PFSK-1 (cell line): ENCODE data around the gene RGS19.

Source experiments
- POLR2AphosphoS5 ChIP-seq: IDR thresholded peaks from 2 replicates; pipeline ENCODE4 v1.6.1; 2012; ENCODE audit warnings: low read depth, mild to moderate bottlenecking, control low read depth, low read length, moderate library complexity
- TAF1 ChIP-seq: IDR thresholded peaks from 2 replicates; pipeline ENCODE4 v1.6.1; 2012; ENCODE audit warnings: low read length, control low read depth, borderline replicate concordance; ENCODE audit not compliant: insufficient read depth
- TF ChIP-seq, protein P1 (sequence below), 2 experiments: IDR thresholded peaks; 2 replicates each; pipeline versions ENCODE4 v1.6.1 to v1.8.0; 2011 to 2012; ENCODE audit warnings: low read depth in 2 of 2, low read length in 2 of 2, control low read depth in 1 of 2, inconsistent platforms in 1 of 2, mild to moderate bottlenecking in 1 of 2, moderate library complexity in 1 of 2; ENCODE audit not compliant: insufficient read depth in 1 of 2

DNA sequence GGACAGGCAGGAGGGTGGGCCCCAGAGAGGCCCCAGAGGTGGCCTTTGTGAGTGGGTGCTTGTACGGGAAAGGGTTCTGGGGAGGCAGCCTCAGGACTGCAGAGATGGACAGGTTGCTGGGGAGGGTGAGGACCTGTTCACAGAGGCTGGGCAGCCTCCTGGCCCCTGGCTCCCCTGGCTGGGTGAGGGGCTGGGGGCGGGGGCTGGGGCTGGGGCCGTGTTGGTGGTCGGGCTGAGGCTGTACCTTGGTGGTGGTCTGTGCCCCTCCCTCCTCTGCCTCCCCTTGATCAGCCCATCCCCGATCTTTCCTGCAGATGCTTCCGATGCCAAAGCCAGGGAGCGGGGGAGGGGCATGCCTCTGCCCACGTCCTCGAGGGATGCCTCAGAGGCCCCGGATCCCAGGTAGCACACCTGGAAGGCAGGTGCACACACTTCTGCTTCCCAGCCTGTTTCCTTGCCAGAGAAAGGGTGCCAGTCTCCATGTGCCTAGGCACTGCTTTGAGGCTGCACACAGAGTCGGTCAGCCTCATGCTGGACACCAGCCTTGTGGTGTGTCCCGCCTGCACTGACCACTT is 11.5 kb downstream of the RGS19 start:
- no peak for TF ChIP-seq TAF1
- TF ChIP-seq, protein P1, sequence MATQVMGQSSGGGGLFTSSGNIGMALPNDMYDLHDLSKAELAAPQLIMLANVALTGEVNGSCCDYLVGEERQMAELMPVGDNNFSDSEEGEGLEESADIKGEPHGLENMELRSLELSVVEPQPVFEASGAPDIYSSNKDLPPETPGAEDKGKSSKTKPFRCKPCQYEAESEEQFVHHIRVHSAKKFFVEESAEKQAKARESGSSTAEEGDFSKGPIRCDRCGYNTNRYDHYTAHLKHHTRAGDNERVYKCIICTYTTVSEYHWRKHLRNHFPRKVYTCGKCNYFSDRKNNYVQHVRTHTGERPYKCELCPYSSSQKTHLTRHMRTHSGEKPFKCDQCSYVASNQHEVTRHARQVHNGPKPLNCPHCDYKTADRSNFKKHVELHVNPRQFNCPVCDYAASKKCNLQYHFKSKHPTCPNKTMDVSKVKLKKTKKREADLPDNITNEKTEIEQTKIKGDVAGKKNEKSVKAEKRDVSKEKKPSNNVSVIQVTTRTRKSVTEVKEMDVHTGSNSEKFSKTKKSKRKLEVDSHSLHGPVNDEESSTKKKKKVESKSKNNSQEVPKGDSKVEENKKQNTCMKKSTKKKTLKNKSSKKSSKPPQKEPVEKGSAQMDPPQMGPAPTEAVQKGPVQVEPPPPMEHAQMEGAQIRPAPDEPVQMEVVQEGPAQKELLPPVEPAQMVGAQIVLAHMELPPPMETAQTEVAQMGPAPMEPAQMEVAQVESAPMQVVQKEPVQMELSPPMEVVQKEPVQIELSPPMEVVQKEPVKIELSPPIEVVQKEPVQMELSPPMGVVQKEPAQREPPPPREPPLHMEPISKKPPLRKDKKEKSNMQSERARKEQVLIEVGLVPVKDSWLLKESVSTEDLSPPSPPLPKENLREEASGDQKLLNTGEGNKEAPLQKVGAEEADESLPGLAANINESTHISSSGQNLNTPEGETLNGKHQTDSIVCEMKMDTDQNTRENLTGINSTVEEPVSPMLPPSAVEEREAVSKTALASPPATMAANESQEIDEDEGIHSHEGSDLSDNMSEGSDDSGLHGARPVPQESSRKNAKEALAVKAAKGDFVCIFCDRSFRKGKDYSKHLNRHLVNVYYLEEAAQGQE (IDR thresholded peaks at IDR 0.05; ENCODE audit: insufficient read depth in 1 of 2, low read depth in 2 of 2, low read length in 2 of 2): no peak
- no peak for TF ChIP-seq POLR2AphosphoS5
